Measurements from ENCODE around the gene MARVELD1. TPM values are rescaled to one million over a fixed set of nuclear protein-coding genes. Genes with fewer than 3 reads are reported as not detected.

Gene MARVELD1
- total RNA-seq, 1 donor from 2014 or later: 75.4 TPM

GRCh38 chr10:97763947-97764346 is 50.4 kb downstream of the MARVELD1 start:
- no peak overlapping the region for H3K27ac Mint-ChIP-seq
- peaks cover 13% of the 10 kb centered on the region for H3K27me3 Mint-ChIP-seq (ENCODE audit: low read depth)
- DNase-seq (ENCODE audit: low spot score in 2 of 2, unreplicated experiment in 2 of 2): no peak
- no peak for TF ChIP-seq CTCF (IDR thresholded peaks at IDR 0.05; ENCODE audit: unreplicated experiment)
- H3K36me3 Mint-ChIP-seq: peaks cover 1% of the 10 kb centered on the region
- no peaks in the 10 kb centered on the region for H3K4me1 Mint-ChIP-seq
- no peak overlapping the region for H3K4me3 Mint-ChIP-seq
- no peaks in the 10 kb centered on the region for H3K9me3 Mint-ChIP-seq

GRCh38 chr10:97764519-97764931 is 51.0 kb downstream of the MARVELD1 start:
- Mint-ChIP-seq H3K36me3 (no peaks in the 10 kb centered on the region), H3K4me3 (no peak overlapping the region), H3K4me1 (no peaks in the 10 kb centered on the region), H3K9me3 (no peaks in the 10 kb centered on the region), H3K27me3 (ENCODE audit: low read depth) (peaks cover 19% of the 10 kb centered on the region), H3K27ac (no peak overlapping the region)
- DNase-seq (ENCODE audit: low spot score in 2 of 2, unreplicated experiment in 2 of 2): no peak
- no peak for TF ChIP-seq CTCF (IDR thresholded peaks at IDR 0.05; ENCODE audit: unreplicated experiment)

GRCh38 chr10:97765201-97765600 is 51.7 kb downstream of the MARVELD1 start:
- H3K36me3 Mint-ChIP-seq: no peaks in the 10 kb centered on the region
- no peak for DNase-seq (ENCODE audit: low spot score in 2 of 2, unreplicated experiment in 2 of 2)
- no peak for TF ChIP-seq CTCF (IDR thresholded peaks at IDR 0.05; ENCODE audit: unreplicated experiment)
- no peak overlapping the region for H3K27ac Mint-ChIP-seq
- H3K27me3 Mint-ChIP-seq (ENCODE audit: low read depth): peaks cover 26% of the 10 kb centered on the region
- no peaks in the 10 kb centered on the region for H3K9me3 Mint-ChIP-seq
- no peak overlapping the region for H3K4me3 Mint-ChIP-seq
- no peaks in the 10 kb centered on the region for H3K4me1 Mint-ChIP-seq

DNA sequence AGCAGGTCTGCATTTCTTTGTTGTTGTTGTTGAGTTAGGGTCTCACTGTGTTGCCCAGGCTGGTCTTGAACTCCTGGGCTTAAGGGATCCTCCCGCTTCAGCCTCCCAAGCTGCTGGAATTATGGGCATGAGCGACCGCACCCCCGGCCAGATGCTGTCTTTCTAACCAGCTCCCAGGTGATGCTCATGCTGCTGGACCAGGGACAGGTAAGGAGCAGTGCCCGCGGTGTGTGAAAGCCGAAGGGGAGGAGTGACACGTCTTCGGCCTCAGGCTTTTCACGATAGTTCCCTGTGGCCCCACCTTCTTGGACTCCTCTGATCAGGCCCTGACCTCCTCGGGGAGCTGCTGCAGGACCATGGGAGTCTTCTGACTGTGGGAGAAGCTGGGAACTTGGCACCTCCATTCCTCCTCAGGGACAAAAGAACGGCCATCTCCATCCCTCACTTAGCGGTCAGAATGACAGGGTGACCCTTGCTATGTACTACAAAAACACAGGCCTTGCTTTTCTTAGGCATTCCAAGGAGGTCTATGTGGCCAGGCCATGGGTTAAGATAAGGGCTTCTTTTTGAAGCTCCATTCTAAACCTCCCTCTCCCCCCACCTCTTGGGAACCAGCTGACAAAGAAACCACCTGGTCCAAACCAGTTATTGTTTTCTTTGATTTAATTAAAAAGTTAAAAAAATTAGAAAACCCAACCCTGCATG is 52.7 kb downstream of the MARVELD1 start:
- TF ChIP-seq CTCF (IDR thresholded peaks at IDR 0.05; ENCODE audit: unreplicated experiment): no peak
- Mint-ChIP-seq H3K27ac (no peak overlapping the region), H3K27me3 (ENCODE audit: low read depth) (peaks cover 37% of the 10 kb centered on the region), H3K36me3 (no peaks in the 10 kb centered on the region), H3K9me3 (no peaks in the 10 kb centered on the region), H3K4me1 (peaks cover 2% of the 10 kb centered on the region), H3K4me3 (no peak overlapping the region)
- no peak for DNase-seq (ENCODE audit: low spot score in 2 of 2, unreplicated experiment in 2 of 2)

DNA sequence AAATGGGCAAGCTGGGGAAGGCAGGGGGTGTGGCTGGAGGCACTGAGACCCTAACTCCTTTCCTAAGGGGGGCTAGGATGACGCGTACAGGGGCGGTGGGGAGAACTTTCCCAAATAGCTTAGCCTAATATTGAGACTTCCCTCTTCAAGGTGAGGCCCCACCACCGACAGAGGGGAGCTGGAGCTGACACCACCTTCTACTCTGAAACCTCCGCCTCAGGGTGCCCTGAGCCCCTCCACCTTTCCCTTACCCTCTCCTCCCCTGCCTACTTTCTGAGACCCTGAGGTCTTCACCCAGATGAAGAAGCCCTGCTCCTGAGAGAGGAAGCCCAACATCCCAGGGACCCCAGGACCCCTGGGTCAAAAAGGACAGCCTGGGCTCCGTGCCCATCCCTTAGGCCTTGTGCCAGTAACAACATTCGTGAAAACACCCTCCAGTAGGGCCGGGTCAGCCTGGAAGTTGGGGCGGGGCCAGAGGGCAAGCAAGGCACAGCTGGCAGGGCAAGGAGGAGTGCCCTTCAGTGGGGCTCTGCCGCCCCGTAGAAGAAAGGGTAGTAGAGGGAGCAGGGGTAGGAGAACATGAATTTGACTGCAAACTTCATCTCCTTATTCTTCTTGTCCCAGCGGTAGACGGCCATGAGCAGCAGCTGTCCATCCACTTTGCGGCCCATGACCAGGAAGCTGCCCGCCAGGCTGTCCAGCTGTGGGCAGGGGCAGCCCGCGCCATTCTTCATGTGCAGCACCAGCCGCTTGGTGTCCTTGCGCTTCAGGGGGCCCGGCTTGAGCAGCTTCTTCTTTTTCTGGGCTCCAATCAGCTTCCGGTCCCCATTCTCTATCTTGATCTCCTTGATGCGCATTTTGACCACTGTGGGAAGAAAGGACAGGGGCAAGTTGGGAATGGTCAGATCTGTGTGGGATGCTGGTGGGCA is 53.7 kb downstream of the MARVELD1 start:
- H3K27ac Mint-ChIP-seq: no peak overlapping the region

More for the DNA sequence above, 53.7 kb downstream of the MARVELD1 start:
- H3K27me3 Mint-ChIP-seq (ENCODE audit: low read depth): peaks cover 43% of the 10 kb centered on the region
- H3K9me3 Mint-ChIP-seq: no peaks in the 10 kb centered on the region
- peaks cover 7% of the 10 kb centered on the region for H3K4me1 Mint-ChIP-seq
- no peaks in the 10 kb centered on the region for H3K36me3 Mint-ChIP-seq
- DNase-seq (ENCODE audit: low spot score in 2 of 2, unreplicated experiment in 2 of 2): no peak
- H3K4me3 Mint-ChIP-seq: no peak overlapping the region
- TF ChIP-seq CTCF (IDR thresholded peaks at IDR 0.05; ENCODE audit: unreplicated experiment): no peak

Other genes starting within 250 kb of the MARVELD1 start
- gene MMS19, start 215.3 kb upstream of the MARVELD1 start, total RNA-seq: 82.5 to 88.1 TPM (median 84.9 TPM) in 3 replicates
- gene UBTD1, start 214.8 kb upstream of the MARVELD1 start, total RNA-seq: 9.1 to 9.4 TPM (median 9.4 TPM) in 3 replicates
- 0.20 to 0.24 TPM (median 0.20 TPM) in 3 replicates for gene ANKRD2, start 141.0 kb upstream of the MARVELD1 start, total RNA-seq
- 0.31 to 0.50 TPM (median 0.40 TPM) in 3 replicates for gene HOGA1, start 129.3 kb upstream of the MARVELD1 start, total RNA-seq
- not detected in 3 replicates for gene C10orf62, start 124.0 kb upstream of the MARVELD1 start, total RNA-seq
- gene MORN4, start 80.2 kb upstream of the MARVELD1 start, total RNA-seq: 15.4 to 17.3 TPM (median 16.4 TPM) in 3 replicates
- gene PI4K2A, start 73.1 kb upstream of the MARVELD1 start, total RNA-seq: 18.4 to 20.1 TPM (median 18.7 TPM) in 3 replicates
- gene AVPI1, start 26.5 kb upstream of the MARVELD1 start, total RNA-seq: 7.8 to 9.0 TPM (median 7.9 TPM) in 3 replicates
- gene ZFYVE27, start 23.4 kb downstream of the MARVELD1 start, total RNA-seq: 39.6 to 40.7 TPM (median 39.9 TPM) in 3 replicates
- gene SFRP5, start 58.3 kb downstream of the MARVELD1 start, total RNA-seq: 0.69 to 1.1 TPM (median 0.86 TPM) in 3 replicates
- 0.07 to 0.16 TPM (median 0.09 TPM) in 3 replicates for gene GOLGA7B, start 136.1 kb downstream of the MARVELD1 start, total RNA-seq